GM23338 (cell line): ENCODE data around the gene OS9. TPM values are rescaled to one million over a fixed set of nuclear protein-coding genes. Genes with fewer than 3 reads are reported as not detected.
A peak's percentile ranks its signal among the peaks of the same experiment; 100 is the strongest.

Source experiments
- ATAC-seq: fragments of 200-7000 bp; cut with Tn5 transposase; 3 replicates; pipeline ENCODE4 v1.9.1; 2020
- DNase-seq: peaks from one replicate; pipeline ENCODE4 v3.0.0-alpha.2; 2015; ENCODE audit warnings: low spot score
- H2AFZ ChIP-seq: fragments of 200-600 bp; sonication (generic); 2 replicates; pipeline ENCODE4 v1.8.0; 2016; ENCODE audit warnings: antibody characterized with exemption, mild to moderate bottlenecking, moderate library complexity
- H3F3A ChIP-seq: fragments of 200-600 bp; sonication (generic); replicated peaks from 2 replicates; pipeline ENCODE4 v1.8.0; 2017; ENCODE audit warnings: antibody characterized with exemption, mixed run types, low read depth
- H3K27ac ChIP-seq: fragments of 200-600 bp; sonication (generic); 2 replicates; pipeline ENCODE4 v1.6.1; 2016; ENCODE audit warnings: low read depth
- H3K27me3 ChIP-seq: fragments of 200-600 bp; sonication (generic); 2 replicates; pipeline ENCODE4 v1.8.0; 2016; ENCODE audit warnings: mild to moderate bottlenecking, mixed run types, moderate library complexity; ENCODE audit not compliant: insufficient read depth
- H3K36me3 ChIP-seq: fragments of 200-600 bp; sonication (generic); 2 replicates; pipeline ENCODE4 v1.8.0; 2016; ENCODE audit warnings: mild to moderate bottlenecking; ENCODE audit not compliant: insufficient read depth
- H3K4me1 ChIP-seq: fragments of 200-600 bp; sonication (generic); 2 replicates; pipeline ENCODE4 v1.8.0; 2016; ENCODE audit warnings: mild to moderate bottlenecking, moderate library complexity; ENCODE audit not compliant: insufficient read depth
- H3K4me2 ChIP-seq: fragments of 200-600 bp; sonication (generic); 2 replicates; pipeline ENCODE4 v1.7.1; 2017; ENCODE audit warnings: mixed run types
- H3K4me3 ChIP-seq: fragments of 200-600 bp; sonication (generic); 2 replicates; pipeline ENCODE4 v1.6.1; 2016; ENCODE audit warnings: mixed run types
- H3K79me2 ChIP-seq: fragments of 200-600 bp; sonication (generic); replicated peaks from 2 replicates; pipeline ENCODE4 v1.8.0; 2017; ENCODE audit warnings: mild to moderate bottlenecking; ENCODE audit not compliant: insufficient read depth
- H3K9me2 ChIP-seq: fragments of 200-600 bp; sonication (generic); 2 replicates; pipeline ENCODE4 v1.8.0; 2017; ENCODE audit not compliant: insufficient read depth
- H4K20me1 ChIP-seq: fragments of 200-600 bp; sonication (generic); replicated peaks from 2 replicates; pipeline ENCODE4 v1.8.0; 2017; ENCODE audit warnings: mild to moderate bottlenecking; ENCODE audit not compliant: insufficient read depth
- H3K27ac Mint-ChIP-seq: 2 replicates; pipeline ENCODE4 v1.8.0; 2020; ENCODE audit warnings: inconsistent platforms, mild to moderate bottlenecking, moderate library complexity, mixed read lengths
- H3K27me3 Mint-ChIP-seq: 3 replicates; pipeline ENCODE4 v1.8.0; 2022; ENCODE audit warnings: low read depth, mild to moderate bottlenecking, moderate library complexity, mixed read lengths, inconsistent platforms; ENCODE audit not compliant: insufficient read depth, poor library complexity
- H3K36me3 Mint-ChIP-seq: 3 replicates; pipeline ENCODE4 v1.8.0; 2021; ENCODE audit warnings: low read depth, mild to moderate bottlenecking, inconsistent platforms, moderate library complexity, mixed read lengths
- H3K4me1 Mint-ChIP-seq: 3 replicates; pipeline ENCODE4 v1.8.0; 2020; ENCODE audit warnings: mild to moderate bottlenecking, inconsistent platforms, mixed read lengths
- H3K4me3 Mint-ChIP-seq: 3 replicates; pipeline ENCODE4 v1.8.0; 2021; ENCODE audit warnings: moderate library complexity, mild to moderate bottlenecking, inconsistent platforms, mixed read lengths
- H3K9me3 Mint-ChIP-seq: 3 replicates; pipeline ENCODE4 v1.8.0; 2020; ENCODE audit warnings: moderate library complexity, mild to moderate bottlenecking, inconsistent platforms, mixed read lengths
- CREB1 ChIP-seq: fragments of 250-450 bp; sonication (Bioruptor Pico); IDR thresholded peaks from 2 replicates; pipeline ENCODE4 v1.5.0; 2020; ENCODE audit warnings: low read depth, mild to moderate bottlenecking, moderate library complexity
- EZH2 ChIP-seq: fragments of 200-600 bp; sonication (generic); IDR thresholded peaks from one replicate; pipeline ENCODE4 v1.8.0; 2017; ENCODE audit warnings: antibody characterized with exemption, mild to moderate bottlenecking, low read depth; ENCODE audit not compliant: unreplicated experiment
- EZH2phosphoT487 ChIP-seq: fragments of 200-600 bp; sonication (generic); IDR thresholded peaks from one replicate; pipeline ENCODE4 v1.8.1; 2018; ENCODE audit warnings: antibody characterized with exemption; ENCODE audit not compliant: unreplicated experiment
- POLR2AphosphoS5 ChIP-seq: IDR thresholded peaks from 2 replicates; pipeline ENCODE4 v1.6.1; 2016; ENCODE audit warnings: antibody characterized with exemption, low read depth
- REST ChIP-seq: IDR thresholded peaks from one replicate; pipeline ENCODE4 v1.6.1; 2018; ENCODE audit warnings: antibody characterized with exemption; ENCODE audit not compliant: unreplicated experiment
- STAT1 ChIP-seq: IDR thresholded peaks from one replicate; pipeline ENCODE4 v1.6.1; 2016; ENCODE audit warnings: antibody characterized with exemption; ENCODE audit not compliant: unreplicated experiment
- ZNF114 ChIP-seq: fragments of 250-450 bp; sonication (Bioruptor Pico); IDR thresholded peaks from 2 replicates; pipeline ENCODE4 v1.5.0; 2020; ENCODE audit warnings: mild to moderate bottlenecking, moderate library complexity
- ZNF331 ChIP-seq: fragments of 250-450 bp; sonication (Bioruptor Pico); IDR thresholded peaks from 2 replicates; pipeline ENCODE4 v1.5.0; 2020; ENCODE audit warnings: low read depth, mild to moderate bottlenecking, moderate library complexity
- polyA plus RNA-seq: library from polyadenylated mRNA; unstranded; fragments of >200 nt; fragmentation: Nextera tagmentation; extraction: Ambion mirVana; gene quantifications from 2 replicates; pipeline ENCODE4 v1.2.1, GENCODE V29; 2016
- total RNA-seq: library from RNA; depleted of rRNA; stranded (reverse); fragments of >200 nt; shearing (Covaris generic); gene quantifications from 2 replicates; pipeline ENCODE4 v1.2.3, GENCODE V29; 2014

OS9 gene
- total and polyA plus RNA-seq, 2 experiments from 2014 or later, result 27.5 to 79.7 TPM

- Histone ChIP-seq H3K36me3 (no peaks in the 10 kb centered on the region), H3K79me2 (no peaks in the 10 kb centered on the region), H2AFZ (no peak overlapping the region; the same call in 1 of the 2 replicates), H4K20me1 (no peaks in the 10 kb centered on the region; the same call in 1 of the 2 replicates), H3K4me3 (0 out of 2 replicates have a peak overlapping the region, but pooled peaks have one; percentile 30), H3F3A (no peaks in the 10 kb centered on the region), H3K4me2 (peak overlapping the region; percentile 48; the same call in 1 of the 2 replicates), H3K27me3 (peaks cover 72% of the 10 kb centered on the region), H3K9me2 (no peaks in the 10 kb centered on the region), H3K4me1 (no peaks in the 10 kb centered on the region), H3K27ac (no peak overlapping the region)
- peaks cover 15% of the 10 kb centered on the region for H3K4me1 Mint-ChIP-seq
- H3K36me3 Mint-ChIP-seq, result no peaks in the 10 kb centered on the region; the same call in 2 of the 3 replicates
- H3K27ac Mint-ChIP-seq, result no peak overlapping the region
- TF ChIP-seq CREB1 (CRISPR knock-in tag) (no peak), ZNF331 (CRISPR knock-in tag) (no peak), POLR2AphosphoS5 (no peak), EZH2phosphoT487 (no peak), ZNF114 (CRISPR knock-in tag) (no peak), STAT1 (no peak)
- peak; percentile 30 for DNase-seq
- no peaks in the 10 kb centered on the region for H3K9me3 Mint-ChIP-seq
- H3K27me3 Mint-ChIP-seq, result peaks cover 68% of the 10 kb centered on the region
- peak; percentile 5; the same call in 1 of the 3 replicates for ATAC-seq
- H3K4me3 Mint-ChIP-seq, result peak overlapping the region; percentile 2; the same call in 2 of the 3 replicates
These were observed 31.2 kb downstream of the OS9 start for GRCh38 chr12:57724936-57725740.

GRCh38 chr12:57725851-57726150, 31.9 kb downstream of the OS9 start:
- Histone ChIP-seq H3K4me3 (peak overlapping the region; percentile 71), H3K79me2 (no peaks in the 10 kb centered on the region), H2AFZ (peak overlapping the region; percentile 94), H3K27me3 (peaks cover 78% of the 10 kb centered on the region), H3K36me3 (no peaks in the 10 kb centered on the region), H3K9me2 (no peaks in the 10 kb centered on the region), H3K4me2 (peak overlapping the region; percentile 88), H3F3A (no peaks in the 10 kb centered on the region), H4K20me1 (no peaks in the 10 kb centered on the region; the same call in 1 of the 2 replicates), H3K27ac (no peak overlapping the region), H3K4me1 (no peaks in the 10 kb centered on the region)
- peak; percentile 6 for ATAC-seq
- Mint-ChIP-seq H3K9me3 (no peaks in the 10 kb centered on the region), H3K27me3 (peaks cover 75% of the 10 kb centered on the region), H3K27ac (no peak overlapping the region), H3K4me1 (peaks cover 15% of the 10 kb centered on the region), H3K36me3 (no peaks in the 10 kb centered on the region; the same call in 2 of the 3 replicates), H3K4me3 (peak overlapping the region; percentile 89)
- TF ChIP-seq EZH2 (no peak), ZNF114 (CRISPR knock-in tag) (no peak), STAT1 (no peak), ZNF331 (CRISPR knock-in tag) (no peak), CREB1 (CRISPR knock-in tag) (no peak), REST (no peak), EZH2phosphoT487 (no peak), POLR2AphosphoS5 (no peak)
- no peak for DNase-seq
